GM12878 (cell line): ENCODE results near the gene NFAT5. TPM values are rescaled to one million over a fixed set of nuclear protein-coding genes. Genes with fewer than 3 reads are reported as not detected.

Source experiments
- ATAC-seq: fragments of 200-7000 bp; cut with Tn5 transposase; 3 replicates; pipeline ENCODE4 v1.9.1; 2020; ENCODE audit warnings: mild to moderate bottlenecking, moderate library complexity
- BruUV-seq: library from RNA; stranded (reverse); fragments of 400-500 nt; replicated peaks from 2 replicates; lab custom pipeline; 2021; lab: Mats Ljungman, UMichigan
- CTCF ChIA-PET: fragments of 300-600 bp; sonication (Branson Sonifier 250); formaldehyde crosslinking; extraction: SDS; loops from one replicate; lab custom pipeline; 2021; ENCODE audit warnings: inconsistent platforms; lab: Yijun Ruan, JAX
- POLR2A ChIA-PET: fragments of 350-600 bp; formaldehyde crosslinking; extraction: SDS; loops from one replicate; lab custom pipeline; 2021; ENCODE audit warnings: inconsistent platforms; lab: Charles Lee
- RAD21 ChIA-PET: fragments of 300-600 bp; sonication (Branson Sonifier 250); formaldehyde crosslinking; loops from one replicate; lab custom pipeline; 2023; ENCODE audit warnings: antibody characterized with exemption; ENCODE audit not compliant: unreplicated experiment; lab: Charles Lee
- SMC1A ChIA-PET: fragments of 300-600 bp; sonication (Branson Sonifier 250); formaldehyde crosslinking; loops from one replicate; lab custom pipeline; 2023; ENCODE audit not compliant: unreplicated experiment, uncharacterized antibody; lab: Charles Lee
- DNase-seq: peaks from one replicate; pipeline ENCODE4 v3.0.0-alpha.2; 2011; ENCODE audit warnings: low read depth, low spot score
- FAIRE-seq: peaks from 3 replicates; lab custom pipeline; 2011; peaks lifted over from hg19 to GRCh38; lab: Jason Lieb, UNC
- H2AFZ ChIP-seq: 2 replicates; pipeline ENCODE4 v1.6.0; 2011; ENCODE audit warnings: low read depth, low read length, control low read depth; ENCODE audit not compliant: control insufficient read depth
- H3K27ac ChIP-seq: 2 replicates; pipeline ENCODE4 v1.5.1; 2011; ENCODE audit warnings: control low read depth; ENCODE audit not compliant: control insufficient read depth, insufficient read depth
- H3K27me3 ChIP-seq, 2 experiments: replicated peaks in 1 of 2; 2 replicates each; pipeline versions ENCODE4 v1.6.0 to v1.6.1; 2011; ENCODE audit warnings: low read length in 1 of 2; ENCODE audit not compliant: control insufficient read depth in 2 of 2, insufficient read depth in 2 of 2
- H3K36me3 ChIP-seq, 2 experiments: 2 replicates each; pipeline ENCODE4 v1.5.1; 2011; ENCODE audit warnings: low read length in 1 of 2; ENCODE audit not compliant: control insufficient read depth in 2 of 2, insufficient read depth in 2 of 2
- H3K4me1 ChIP-seq: 2 replicates; pipeline ENCODE4 v1.6.1; 2011; ENCODE audit warnings: mild to moderate bottlenecking, low read length, moderate library complexity, mixed read lengths; ENCODE audit not compliant: control insufficient read depth, insufficient read depth
- H3K4me2 ChIP-seq: 2 replicates; pipeline ENCODE4 v1.6.0; 2011; ENCODE audit warnings: control low read depth; ENCODE audit not compliant: control insufficient read depth, insufficient read depth
- H3K4me3 ChIP-seq: fragments of 200-600 bp; sonication (generic); 2 replicates; pipeline ENCODE4 v1.5.1; 2016
- H3K79me2 ChIP-seq: 2 replicates; pipeline ENCODE4 v1.6.0; 2011; ENCODE audit warnings: low read length; ENCODE audit not compliant: control insufficient read depth, insufficient read depth
- H3K9ac ChIP-seq: 2 replicates; pipeline ENCODE4 v1.8.0; 2011; ENCODE audit warnings: low read length, control low read depth, mixed read lengths; ENCODE audit not compliant: control insufficient read depth, insufficient read depth
- H3K9me3 ChIP-seq: replicated peaks from 3 replicates; pipeline ENCODE4 v1.5.1; 2011; ENCODE audit warnings: mild to moderate bottlenecking, low read length; ENCODE audit not compliant: control insufficient read depth, insufficient read depth
- H4K20me1 ChIP-seq: 2 replicates; pipeline ENCODE4 v1.6.0; 2011; ENCODE audit not compliant: control insufficient read depth, insufficient read depth
- BCLAF1 ChIP-seq: fragments of 450-650 bp; IDR thresholded peaks from 2 replicates; pipeline ENCODE4 v1.6.1; 2017; ENCODE audit warnings: antibody characterized with exemption, mild to moderate bottlenecking, moderate library complexity
- HDGF ChIP-seq: fragments of 450-650 bp; IDR thresholded peaks from 2 replicates; pipeline ENCODE4 v1.6.1; 2016; ENCODE audit warnings: antibody characterized with exemption
- IKZF1 ChIP-seq: fragments of 450-650 bp; conservative IDR thresholded peaks from 2 replicates; pipeline ENCODE4 v1.6.1; 2017; ENCODE audit warnings: antibody characterized with exemption, mild to moderate bottlenecking
- NRF1 ChIP-seq: conservative IDR thresholded peaks from 2 replicates; pipeline ENCODE4 v1.6.1; 2011; ENCODE audit warnings: mild to moderate bottlenecking, low read depth, low read length, improper control_type of control experiment
- WGBS: methylation state at CpG from one replicate; pipeline ENCODE4 v1.1.6; 2016; ENCODE audit warnings: low lambda C conversion rate; ENCODE audit not compliant: insufficient replicate concordance, insufficient coverage; ENCODE audit errors: missing lambda C conversion rate; 5-methylcytosine and 5-hydroxymethylcytosine counted together
- in situ Hi-C: fragments of 300-500 bp; cut with MboI; formaldehyde crosslinking; loops from 9 replicates; pipeline ENCODE4 v1.14.3; 2018; ENCODE audit warnings: mixed read lengths
- intact Hi-C: fragments of 100-400 bp; cut with micrococcal nuclease; formaldehyde crosslinking; loops from one replicate; pipeline ENCODE4 v1.14.2; 2022; ENCODE audit not compliant: unreplicated experiment
- polyA plus RNA-seq, 11 experiments: library from polyadenylated mRNA; depleted of rRNA in 4 of 11; unstranded in 6 of 11; stranded (reverse) in 5 of 11; fragments of >200 nt; fragmentation: Nextera tagmentation in 4 of 11; fragmentation: Illumina TruSeq in 1 of 11; extraction: Ambion mirVana in 4 of 11; extraction: Trizol in 1 of 11; gene quantifications; 1 replicate in 1 of 11; 2 replicates in 10 of 11; pipeline versions ENCODE4 v1.2.1 to v1.2.3, GENCODE V29; 2011 to 2016; ENCODE audit warnings: inconsistent platforms in 2 of 11, missing spikeins in 2 of 11, low read depth in 1 of 11
- total RNA-seq, 4 experiments: library from RNA; depleted of rRNA in 3 of 4; stranded (reverse); fragments of >200 nt in 3 of 4; fragmentation: Illumina TruSeq in 1 of 4; extraction: Trizol in 1 of 4; gene quantifications; 2 replicates each; pipeline versions ENCODE4 v1.2.1 to v1.2.3, GENCODE V29; 2013 to 2021

Gene NFAT5
- total and polyA plus RNA-seq, 10 of the 15 experiments (the other 5 are each of a cell fraction or from before 2014, with no cell fraction given), result 0.58 to 31.5 (median 12.7) TPM

GRCh38 chr16:69660166-69660565 lies 94.4 kb downstream of the NFAT5 start:
- FAIRE-seq, result no peak

More at GRCh38 chr16:69660166-69660565, 94.4 kb downstream of the NFAT5 start:
- intact Hi-C loops (no loop called here), in situ Hi-C loops (no loop called here)
- WGBS, result 97% methylated on average over 4 of the region's 4 CpGs
- Histone ChIP-seq H3K4me3 (no peak overlapping the region), H3K9ac (no peak overlapping the region), H3K36me3 (peaks cover 2 to 24% of the 10 kb centered on the region in 2 experiments), H2AFZ (no peak overlapping the region), H3K79me2 (no peaks in the 10 kb centered on the region), H3K4me2 (no peak overlapping the region)
- ChIA-PET POLR2A (no interaction called here), SMC1A (interaction anchor here (1.2 to 1.5 kb wide), 2 partner anchors 235 to 264 kb away, joined by 3 to 6 read pairs; no protein-coding TSS in a partner anchor), RAD21 (no interaction called here)
- no peak for ATAC-seq
- TF ChIP-seq NRF1 (no peak), BCLAF1 (no peak), HDGF (no peak), IKZF1 (no peak)
- TF ChIP-seq, all 136 proteins: peak for 0
- no TSS peak for BruUV-seq
- no peak for DNase-seq
- Histone ChIP-seq H3K27me3 (no peaks in the 10 kb centered on the region), H3K27ac (no peak overlapping the region), H3K4me1 (no peaks in the 10 kb centered on the region), H3K9me3 (no peaks in the 10 kb centered on the region), H4K20me1 (no peaks in the 10 kb centered on the region)
- CTCF ChIA-PET, result no interaction called here
